ENCODE data around the gene ROS1.
"Not testable (repeated sequence)": the region's sequence is repeated elsewhere in the genome, so short reads cannot be mapped to it uniquely, and the experiment has no call there.

Gene ROS1

DNA sequence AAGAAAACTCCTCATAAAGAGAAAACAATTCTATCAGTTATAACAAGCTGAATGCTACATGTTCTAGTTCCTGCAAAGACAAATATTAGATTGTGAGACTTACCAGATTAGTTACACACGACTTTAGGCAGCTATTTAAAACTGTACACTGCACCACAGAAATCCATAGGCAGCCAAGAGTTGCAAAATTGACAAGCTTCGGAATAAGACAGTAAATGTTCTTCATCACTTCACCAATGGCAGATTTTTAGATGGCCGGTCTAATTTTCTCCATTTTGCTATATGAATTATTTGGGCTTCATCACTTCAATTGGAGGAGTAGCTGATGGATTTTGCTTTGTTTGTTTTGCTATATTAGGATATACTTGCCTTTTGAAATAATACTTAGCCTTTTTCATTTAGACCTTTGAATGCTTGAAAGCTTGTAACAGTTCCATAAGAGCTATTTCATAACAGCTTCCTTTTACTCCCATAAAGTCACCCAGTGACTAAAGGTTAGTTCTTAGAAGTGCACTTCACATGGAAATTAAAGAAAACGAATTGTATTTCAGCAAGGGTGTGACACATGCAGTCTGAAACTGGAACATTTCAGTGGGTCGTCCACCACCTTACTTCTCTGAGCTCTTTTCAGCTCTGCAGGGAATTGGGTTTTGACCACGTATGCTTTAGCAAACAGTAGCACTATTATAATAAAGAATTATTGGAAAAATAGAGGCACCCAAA lies at the start of gene ROS1:
TSS of gene ROS1 (minus strand) at position 512 of the 723 bp plus-strand sequence. CDS start at position 226, 286 bp downstream.
- DNase-seq (ENCODE audit: insufficient read length, low spot score) (no peak), FAIRE-seq (no peak)

DNA sequence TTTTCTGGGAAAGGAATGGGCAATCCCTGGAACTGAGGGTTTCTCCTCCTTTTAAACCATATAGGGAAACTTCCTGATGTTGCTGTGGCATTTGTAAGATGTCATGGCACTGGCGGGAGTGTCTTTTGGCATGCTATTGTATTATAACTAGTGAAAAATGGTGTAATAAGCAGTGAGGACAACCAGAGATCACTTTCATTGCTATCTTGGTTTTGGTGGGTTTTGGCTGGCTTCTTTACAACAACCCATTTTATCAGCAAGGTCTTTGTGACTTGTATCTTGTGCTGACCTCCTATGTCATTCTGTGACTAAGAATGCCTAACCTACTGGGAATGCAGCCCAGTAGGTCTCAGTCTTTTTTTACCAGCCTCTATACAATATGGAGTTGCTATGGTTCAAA lies 47.7 kb upstream of the ROS1 start:
- DNase-seq (ENCODE audit: insufficient read length, low spot score) = no peak
- no peak for FAIRE-seq

DNA sequence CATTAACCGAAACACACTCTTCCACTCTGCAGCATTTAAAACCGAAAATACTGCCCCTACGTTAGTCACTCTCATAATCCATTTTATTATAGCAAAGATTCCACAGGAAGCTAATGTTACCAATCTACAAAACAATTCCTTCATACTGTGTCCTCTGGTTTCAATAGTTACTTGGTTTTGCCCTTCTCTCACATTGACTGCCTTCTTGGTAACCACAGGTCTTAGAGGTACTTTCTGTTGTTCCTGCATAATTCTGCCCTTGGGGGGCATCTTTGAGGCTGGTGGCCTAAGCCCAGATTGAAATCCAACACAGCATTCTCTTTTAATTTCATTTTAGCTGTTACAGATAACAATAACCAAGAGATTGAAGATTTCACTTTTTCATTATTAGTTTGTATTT lies 46.9 kb upstream of the ROS1 start:
- no peak for FAIRE-seq
- DNase-seq (ENCODE audit: insufficient read length, low spot score) = no peak

DNA sequence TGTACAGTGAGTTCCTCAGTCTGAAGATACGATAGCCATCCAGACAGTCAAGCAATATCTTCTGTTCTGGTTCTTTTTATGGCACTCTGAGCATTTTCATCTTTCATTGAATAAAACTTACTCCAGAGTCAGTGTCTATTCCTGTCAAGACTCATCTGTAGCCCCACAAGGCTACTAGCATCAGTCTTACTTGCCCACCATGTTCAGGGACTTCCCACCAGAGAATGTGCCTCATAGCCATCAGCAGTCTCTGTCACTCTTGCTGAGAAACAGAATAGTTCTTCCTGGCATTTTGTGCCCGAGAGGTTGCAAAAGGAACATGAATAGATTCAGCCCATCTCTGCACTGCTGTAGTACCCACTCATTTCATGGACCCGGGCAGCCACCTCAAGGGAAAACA lies 44.0 kb upstream of the ROS1 start:
- DNase-seq (ENCODE audit: insufficient read length, low spot score) (no peak), FAIRE-seq (no peak)

GRCh38 chr6:117469356-117469755 lies 43.6 kb upstream of the ROS1 start:
- DNase-seq (ENCODE audit: insufficient read length, low spot score) (no peak), FAIRE-seq (no peak)

DNA sequence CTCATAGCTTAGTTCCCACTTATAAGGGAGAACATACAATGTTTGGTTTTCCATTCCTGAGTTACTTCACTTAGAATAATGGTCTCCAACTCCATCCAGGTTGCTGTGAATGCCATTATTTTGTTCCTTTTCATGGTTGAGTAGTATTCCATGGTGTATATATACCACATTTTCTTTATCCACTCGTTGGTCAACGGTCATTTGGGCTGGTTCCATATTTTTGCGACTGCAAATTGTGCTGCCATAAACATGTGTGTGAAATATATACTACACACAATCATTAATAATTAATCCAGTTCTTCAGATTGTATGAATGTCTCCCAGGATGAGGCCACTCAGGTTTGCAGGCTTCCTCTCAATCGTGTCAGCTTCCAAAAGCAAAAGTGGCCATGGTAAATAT lies 42.8 kb upstream of the ROS1 start:
- DNase-seq (ENCODE audit: insufficient read length, low spot score); FAIRE-seq: not testable (repeated sequence)

GRCh38 chr6:117467876-117468275 lies 42.1 kb upstream of the ROS1 start:
- FAIRE-seq (no peak), DNase-seq (ENCODE audit: insufficient read length, low spot score) (no peak)

- FAIRE-seq (no peak), DNase-seq (ENCODE audit: insufficient read length, low spot score) (no peak)
Observed at GRCh38 chr6:117465691-117466090, 39.9 kb upstream of the ROS1 start.

DNA sequence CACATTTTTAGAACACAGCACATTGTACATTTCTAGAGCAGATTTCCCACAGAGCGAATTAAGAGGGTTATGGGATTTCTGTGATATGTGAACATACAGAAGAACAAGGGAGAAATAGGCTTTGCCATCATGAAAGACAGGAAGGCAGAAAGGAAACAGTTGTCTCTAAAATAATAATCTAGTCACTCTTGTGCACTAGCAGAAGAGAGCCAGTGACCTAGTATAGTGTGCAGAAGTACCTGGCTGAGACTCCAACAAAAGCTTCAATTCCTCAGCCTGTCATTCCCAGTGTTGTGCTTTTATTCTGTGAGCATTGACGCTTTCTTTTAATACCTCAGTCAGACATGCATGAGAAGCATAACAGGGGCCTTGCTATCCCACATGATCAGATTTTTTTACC lies 39.0 kb upstream of the ROS1 start:
- peak; percentile 52 for FAIRE-seq

GRCh38 chr6:117463762-117464665 lies 38.3 kb upstream of the ROS1 start:
- FAIRE-seq (no peak), DNase-seq (ENCODE audit: insufficient read length, low spot score) (no peak)

More for the DNA sequence above, 39.0 kb upstream of the ROS1 start:
- DNase-seq (ENCODE audit: insufficient read length, low spot score) = no peak

DNA sequence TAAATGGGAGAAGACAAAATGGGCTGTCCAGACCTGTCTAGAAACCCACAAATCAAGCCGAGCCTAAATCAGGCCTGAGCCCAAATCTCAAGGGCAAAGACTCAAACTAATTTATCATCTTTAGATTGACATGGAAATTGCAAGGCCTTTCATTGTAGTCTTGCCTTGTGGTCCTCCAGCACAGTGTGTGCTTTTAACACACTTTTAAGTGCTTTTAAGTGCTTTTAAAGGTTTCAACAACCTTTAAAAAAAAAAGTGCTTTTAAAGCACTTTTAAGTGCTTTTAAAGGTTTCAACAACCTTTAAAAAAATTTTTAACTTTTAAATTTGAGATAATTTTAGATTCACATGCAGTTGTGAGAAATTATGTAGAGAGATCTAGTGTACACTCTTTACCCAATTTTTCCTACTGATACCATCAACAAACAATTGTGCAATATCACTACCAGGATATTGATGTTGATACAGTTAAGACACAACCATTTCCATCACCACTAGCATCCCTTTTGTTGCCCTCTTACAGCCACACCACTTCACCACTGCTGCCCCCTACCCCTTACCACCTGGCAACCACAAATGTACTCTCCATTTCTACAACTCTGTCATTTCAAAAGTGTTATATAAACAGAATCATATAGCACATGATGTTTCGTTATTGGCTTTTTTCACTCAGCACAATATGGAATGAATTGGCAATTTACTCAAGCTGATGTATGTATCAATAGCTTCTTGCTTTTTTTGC lies 33.6 kb upstream of the ROS1 start:
- DNase-seq (ENCODE audit: insufficient read length, low spot score) (no peak), FAIRE-seq (no peak)

DNA sequence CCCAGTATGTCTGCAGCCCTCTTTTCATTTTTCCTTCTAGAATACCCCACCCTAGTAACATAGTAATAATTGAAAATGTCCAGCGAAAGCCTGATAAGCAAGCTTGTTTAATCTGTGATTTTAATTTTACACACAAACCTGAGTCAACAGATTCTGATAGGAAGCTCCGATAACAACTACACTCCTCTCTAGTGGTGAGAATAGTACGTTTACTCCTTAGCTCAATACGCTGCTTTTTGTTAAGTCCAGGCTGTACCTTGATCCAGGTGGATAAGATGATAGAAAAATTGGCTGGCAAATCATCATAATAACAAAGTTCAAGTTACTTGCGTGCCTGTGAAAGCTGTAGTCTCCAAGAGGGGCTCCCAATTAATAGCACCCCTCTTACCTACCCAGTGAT lies 31.3 kb upstream of the ROS1 start:
- FAIRE-seq (no peak), DNase-seq (ENCODE audit: insufficient read length, low spot score) (no peak)

DNA sequence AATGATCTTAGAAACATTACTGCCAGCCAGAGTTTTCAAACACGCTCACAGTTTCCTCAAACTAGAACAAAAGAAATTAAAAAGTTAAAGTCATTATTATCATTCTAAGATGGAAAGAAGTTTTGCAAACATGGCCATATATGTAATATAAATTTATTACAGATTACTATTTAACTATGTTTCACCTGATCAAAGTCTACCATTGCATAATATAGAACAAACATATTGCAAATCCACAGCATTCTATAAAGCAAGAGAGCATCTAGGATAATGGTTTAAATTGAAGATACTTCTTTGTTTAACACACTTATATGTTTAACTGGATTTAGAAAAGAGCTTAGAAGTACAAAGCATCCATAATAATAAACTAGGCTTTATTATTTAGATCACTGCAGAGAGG lies 30.5 kb upstream of the ROS1 start:
- FAIRE-seq (no peak), DNase-seq (ENCODE audit: insufficient read length, low spot score) (no peak)

DNA sequence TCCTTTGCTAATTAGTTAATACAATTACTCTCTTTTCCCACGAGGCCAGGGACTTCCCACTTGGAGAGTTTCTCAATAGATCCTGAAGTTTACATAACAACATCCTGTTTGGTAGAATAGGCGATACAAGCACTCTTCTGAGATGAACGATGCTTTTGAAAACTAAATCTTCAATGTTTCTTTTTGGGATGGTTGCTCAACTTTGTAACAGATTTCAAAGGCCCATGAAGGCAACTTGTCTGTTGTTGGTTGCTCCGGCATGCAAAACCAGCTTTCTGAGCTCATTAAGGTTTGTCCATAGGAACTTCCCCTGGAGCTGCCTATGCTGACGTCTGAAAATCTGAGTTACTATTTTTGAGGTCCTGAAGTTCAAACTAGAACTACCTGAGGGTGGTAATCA lies 25.9 kb upstream of the ROS1 start:
- FAIRE-seq = no peak
- DNase-seq (ENCODE audit: insufficient read length, low spot score) = no peak

GRCh38 chr6:117449549-117450439 lies 24.1 kb upstream of the ROS1 start:
- DNase-seq (ENCODE audit: insufficient read length, low spot score) (peak; percentile 10), FAIRE-seq (peak; percentile 57)

GRCh38 chr6:117448732-117449485 lies 23.2 kb upstream of the ROS1 start:
- DNase-seq (ENCODE audit: insufficient read length, low spot score) (no peak), FAIRE-seq (no peak)

GRCh38 chr6:117448011-117448410 lies 22.3 kb upstream of the ROS1 start:
- DNase-seq (ENCODE audit: insufficient read length, low spot score) (no peak), FAIRE-seq (no peak)

DNA sequence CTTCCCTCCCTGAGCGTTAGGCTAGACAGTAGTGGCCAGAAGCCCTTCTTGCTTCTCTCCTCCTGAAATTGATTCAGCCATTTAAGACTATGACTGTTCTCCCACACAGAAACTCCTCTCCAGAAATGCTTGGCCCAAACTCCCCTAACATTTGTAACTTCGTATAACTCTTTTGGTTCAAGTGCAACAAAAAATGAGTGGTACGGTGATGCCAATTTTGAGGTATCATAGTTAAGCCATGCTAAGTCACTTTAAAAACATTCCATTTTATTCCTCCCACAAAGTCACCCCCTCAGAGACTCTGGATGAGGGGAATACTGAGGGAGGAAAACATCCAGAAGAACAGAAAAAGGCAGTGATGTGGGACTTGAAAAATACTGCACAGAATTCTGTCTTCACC lies 21.1 kb upstream of the ROS1 start:
- no peak for FAIRE-seq

GRCh38 chr6:117444600-117444999 lies 18.9 kb upstream of the ROS1 start:
- no peak for FAIRE-seq
- no peak for DNase-seq (ENCODE audit: insufficient read length, low spot score)

More for the DNA sequence above, 21.1 kb upstream of the ROS1 start:
- no peak for DNase-seq (ENCODE audit: insufficient read length, low spot score)
